Activated naive CD4-positive, alpha-beta T cell treated with anti-CD3 and anti-CD28 coated beads, Interleukin-2, amount 50 U/mL, for 24 hours (primary cell): Measurements from ENCODE around the gene SLC6A19.
"Not testable (repeated sequence)": the region's sequence is repeated elsewhere in the genome, so short reads cannot be mapped to it uniquely, and the experiment has no call there.

Experiments used
- H3K27ac Mint-ChIP-seq: one replicate; pipeline ENCODE4 v1.8.0; 2021; ENCODE audit warnings: mild to moderate bottlenecking, mixed read lengths
- H3K27me3 Mint-ChIP-seq: one replicate; pipeline ENCODE4 v1.8.0; 2021; ENCODE audit warnings: mixed read lengths
- H3K36me3 Mint-ChIP-seq: one replicate; pipeline ENCODE4 v1.8.0; 2021; ENCODE audit warnings: mixed read lengths
- H3K4me1 Mint-ChIP-seq: one replicate; pipeline ENCODE4 v1.8.0; 2021; ENCODE audit warnings: mixed read lengths
- H3K4me3 Mint-ChIP-seq: one replicate; pipeline ENCODE4 v1.8.0; 2021; ENCODE audit warnings: mild to moderate bottlenecking, mixed read lengths
- H3K9me3 Mint-ChIP-seq: one replicate; pipeline ENCODE4 v1.8.0; 2021; ENCODE audit warnings: mixed read lengths

Gene SLC6A19

DNA sequence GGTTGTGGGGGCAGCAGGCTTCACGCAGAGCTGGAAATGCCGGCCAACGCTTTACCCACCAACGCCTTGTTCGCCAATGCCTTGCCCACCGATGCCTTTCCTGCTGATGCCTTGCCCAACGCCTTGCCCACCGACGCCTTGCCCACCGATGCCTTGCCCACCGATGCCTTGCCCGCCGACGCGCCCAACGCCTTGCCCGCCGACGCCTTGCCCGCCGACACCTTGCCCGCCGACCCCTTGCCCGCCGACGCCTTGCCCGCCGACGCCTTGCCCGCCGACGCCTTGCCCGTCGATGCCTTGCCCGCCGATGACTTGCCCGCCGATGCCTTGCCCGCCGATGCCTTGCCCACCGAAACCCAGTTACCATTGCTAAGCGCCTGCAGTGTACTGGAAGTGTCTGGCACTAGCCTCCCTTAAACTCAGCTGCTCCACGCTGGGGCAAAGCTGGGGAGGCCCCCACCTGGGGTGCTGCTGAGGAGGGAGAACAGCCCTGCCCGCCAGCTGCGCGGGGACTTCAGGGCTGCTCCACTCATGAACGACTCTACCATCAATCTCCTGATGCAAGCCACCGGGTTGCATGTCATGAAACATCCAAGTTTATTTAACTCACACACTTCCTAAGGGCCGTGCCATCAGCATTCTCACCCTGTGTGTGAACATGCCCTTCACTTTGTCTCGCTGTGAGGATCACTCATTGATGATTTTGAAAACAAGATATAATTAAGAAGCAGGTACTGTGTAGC, 25.6 kb downstream of the SLC6A19 start:
- Mint-ChIP-seq H3K9me3 (no peaks in the 10 kb centered on the region), H3K27ac (no peak overlapping the region), H3K27me3 (no peaks in the 10 kb centered on the region), H3K4me3 (no peak overlapping the region), H3K4me1 (peaks cover 5% of the 10 kb centered on the region), H3K36me3 (no peaks in the 10 kb centered on the region)

DNA sequence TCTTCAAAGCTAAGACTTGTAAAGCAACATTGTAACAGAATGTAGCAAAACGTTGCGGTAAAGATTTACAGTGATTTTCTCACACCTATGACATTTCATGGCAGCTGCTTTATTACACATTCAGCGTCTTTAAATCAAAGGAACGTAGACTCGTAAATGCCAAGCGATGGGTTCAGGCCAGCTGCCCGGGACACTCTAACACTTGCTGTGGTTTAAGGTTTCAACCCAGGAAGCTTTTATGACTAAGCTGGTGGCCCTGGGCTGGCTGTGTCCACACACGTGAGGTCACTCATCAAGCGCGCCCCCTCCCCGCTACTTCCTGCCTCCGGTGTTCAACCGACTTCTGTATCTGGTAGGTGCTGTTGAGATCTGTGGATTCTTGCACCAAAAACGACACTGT, 26.3 kb downstream of the SLC6A19 start:
- H3K4me3 Mint-ChIP-seq: no peak overlapping the region
- H3K9me3 Mint-ChIP-seq: no peaks in the 10 kb centered on the region
- H3K4me1 Mint-ChIP-seq: peaks cover 5% of the 10 kb centered on the region
- no peaks in the 10 kb centered on the region for H3K36me3 Mint-ChIP-seq
- no peaks in the 10 kb centered on the region for H3K27me3 Mint-ChIP-seq
- no peak overlapping the region for H3K27ac Mint-ChIP-seq

DNA sequence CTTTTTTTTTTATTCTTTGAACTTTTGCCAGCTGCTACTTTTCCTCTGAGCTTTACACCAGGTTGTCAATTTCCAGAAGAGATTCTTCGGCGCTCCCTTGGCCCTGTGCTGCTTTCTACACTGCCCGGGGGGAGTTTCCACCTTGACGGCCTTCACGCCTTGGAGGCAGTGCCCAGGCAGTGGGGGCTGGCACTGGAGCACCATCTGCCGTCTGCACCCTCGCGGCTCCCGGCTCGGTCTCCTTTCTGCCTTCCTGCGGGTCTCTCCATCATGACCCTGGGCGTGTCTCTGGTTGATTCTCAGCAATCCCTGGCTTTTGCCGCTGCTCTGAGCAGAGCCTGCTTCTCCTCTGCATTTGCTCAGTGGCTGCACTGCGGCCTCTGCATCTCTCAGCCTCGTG, 26.7 kb downstream of the SLC6A19 start:
- Mint-ChIP-seq H3K36me3 (no peaks in the 10 kb centered on the region), H3K27me3 (no peaks in the 10 kb centered on the region), H3K27ac (no peak overlapping the region), H3K4me3 (no peak overlapping the region), H3K4me1 (peaks cover 5% of the 10 kb centered on the region), H3K9me3 (no peaks in the 10 kb centered on the region)

DNA sequence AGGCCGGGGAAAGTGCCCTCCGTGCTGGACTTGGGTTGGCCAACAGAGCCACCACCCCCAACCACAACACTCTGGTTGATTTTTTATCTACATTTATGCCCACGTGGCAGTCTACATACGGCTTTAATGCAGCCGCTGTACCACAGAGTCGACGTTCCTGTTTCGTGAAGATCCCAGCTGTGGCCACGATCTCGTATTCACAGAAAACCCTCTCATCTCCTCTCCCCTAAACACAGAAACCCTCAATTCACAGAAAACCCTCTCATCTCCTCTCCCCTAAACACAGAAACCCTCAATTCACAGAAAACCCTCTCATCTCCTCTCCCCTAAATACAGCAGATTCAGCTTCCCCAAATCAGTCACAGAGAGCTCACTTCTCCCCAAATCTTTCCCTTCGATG, 27.6 kb downstream of the SLC6A19 start:
- H3K27me3 Mint-ChIP-seq, H3K9me3 Mint-ChIP-seq, H3K27ac Mint-ChIP-seq, H3K4me1 Mint-ChIP-seq, H3K4me3 Mint-ChIP-seq, H3K36me3 Mint-ChIP-seq: not testable (repeated sequence)

DNA sequence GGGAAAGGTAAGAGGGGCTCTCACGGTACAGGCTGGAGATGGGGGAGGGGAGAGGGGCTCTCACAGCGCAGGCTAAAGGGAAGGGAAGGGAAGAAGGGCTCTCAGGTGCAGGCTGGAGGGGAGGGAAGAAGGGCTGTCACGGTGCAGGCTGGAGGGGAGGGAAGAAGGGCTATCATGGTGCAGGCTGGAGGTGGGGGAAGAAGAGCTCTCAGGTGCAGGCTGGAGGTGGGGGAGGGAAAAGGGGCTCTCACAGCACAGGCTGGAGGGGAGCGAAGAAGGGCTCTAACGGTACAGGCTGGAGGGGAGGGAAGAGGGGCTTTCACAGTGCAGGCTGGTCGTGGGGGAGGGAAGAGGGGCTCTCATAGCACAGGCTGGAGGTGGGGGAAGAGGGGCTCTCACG, 28.4 kb downstream of the SLC6A19 start:
- Mint-ChIP-seq H3K4me3 (no peak overlapping the region), H3K27me3 (no peaks in the 10 kb centered on the region), H3K36me3 (no peaks in the 10 kb centered on the region), H3K27ac (no peak overlapping the region), H3K4me1 (peaks cover 5% of the 10 kb centered on the region), H3K9me3 (no peaks in the 10 kb centered on the region)

DNA sequence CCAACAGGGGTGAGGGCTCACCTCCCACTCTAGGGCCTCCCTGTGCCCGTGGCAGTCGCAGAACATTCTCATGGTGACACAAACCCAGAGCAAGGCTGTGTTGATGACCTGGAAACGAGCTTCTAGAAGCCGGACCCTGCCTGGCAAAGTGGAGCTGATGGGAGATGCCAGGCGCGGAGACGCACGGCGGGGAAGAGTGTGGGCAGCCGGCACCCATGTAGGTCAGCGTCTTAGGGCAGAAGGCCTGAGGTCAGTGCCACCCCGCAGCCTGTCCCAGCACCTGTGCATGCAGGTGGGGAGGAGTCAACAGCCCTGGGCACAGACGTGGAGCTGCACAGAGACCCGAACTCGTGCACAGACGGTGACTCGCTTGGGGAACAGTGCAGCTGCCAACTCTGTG, 29.2 kb downstream of the SLC6A19 start:
- Mint-ChIP-seq H3K4me3 (no peak overlapping the region), H3K9me3 (no peaks in the 10 kb centered on the region), H3K27me3 (no peaks in the 10 kb centered on the region), H3K36me3 (no peaks in the 10 kb centered on the region), H3K27ac (no peak overlapping the region), H3K4me1 (peaks cover 5% of the 10 kb centered on the region)

DNA sequence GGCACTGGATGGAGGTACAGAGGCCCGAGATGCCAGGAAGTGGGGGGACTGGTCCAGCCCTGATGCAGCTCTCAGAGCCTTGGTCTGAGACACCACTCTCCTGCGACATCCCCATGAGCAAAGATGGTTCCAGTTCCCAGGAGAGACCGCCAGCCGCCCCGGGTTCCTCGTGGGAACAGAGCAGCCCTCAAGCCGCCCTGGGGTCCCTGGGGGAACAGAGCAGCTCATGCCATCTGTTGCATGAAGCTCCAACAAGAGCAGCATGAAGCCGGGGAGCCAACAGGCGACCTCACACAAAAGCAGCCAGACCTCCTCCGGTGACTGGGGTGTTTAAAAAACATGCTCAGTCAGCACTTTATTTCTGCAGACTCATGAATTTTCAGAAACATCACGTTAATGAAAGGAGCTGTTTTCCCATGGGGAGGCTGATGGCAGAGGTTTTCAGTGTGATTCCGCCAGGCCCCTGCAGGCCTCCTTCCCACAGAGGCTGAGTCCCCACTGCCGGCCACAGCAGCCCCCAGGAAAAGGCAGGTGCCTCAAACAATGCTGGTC, 30.0 kb downstream of the SLC6A19 start:
- H3K4me1 Mint-ChIP-seq: peaks cover 5% of the 10 kb centered on the region
- no peak overlapping the region for H3K4me3 Mint-ChIP-seq
- H3K36me3 Mint-ChIP-seq: no peaks in the 10 kb centered on the region
- H3K27me3 Mint-ChIP-seq: no peaks in the 10 kb centered on the region
- no peak overlapping the region for H3K27ac Mint-ChIP-seq
- H3K9me3 Mint-ChIP-seq: peaks cover 6% of the 10 kb centered on the region

DNA sequence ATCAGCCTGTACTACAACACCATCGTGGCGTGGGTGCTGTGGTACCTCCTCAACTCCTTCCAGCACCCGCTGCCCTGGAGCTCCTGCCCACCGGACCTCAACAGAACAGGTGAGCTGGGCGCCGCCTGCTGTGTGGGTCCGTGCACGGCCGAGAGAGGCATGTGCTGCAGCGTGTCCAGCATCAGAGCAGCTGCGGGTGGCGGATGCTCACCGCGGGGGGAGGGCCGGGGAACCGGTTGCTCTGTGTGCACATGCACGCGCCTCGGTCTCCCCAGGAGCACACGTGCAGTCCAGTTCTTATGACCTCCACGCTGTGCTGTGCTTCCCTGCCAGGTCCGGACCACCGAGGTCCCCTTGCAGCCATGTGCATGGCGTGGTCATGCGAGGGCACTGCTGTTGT, 31.4 kb downstream of the SLC6A19 start:
- Mint-ChIP-seq H3K36me3 (no peaks in the 10 kb centered on the region), H3K4me3 (no peak overlapping the region), H3K4me1 (peaks cover 5% of the 10 kb centered on the region), H3K27ac (no peak overlapping the region), H3K9me3 (peaks cover 6% of the 10 kb centered on the region), H3K27me3 (no peaks in the 10 kb centered on the region)

DNA sequence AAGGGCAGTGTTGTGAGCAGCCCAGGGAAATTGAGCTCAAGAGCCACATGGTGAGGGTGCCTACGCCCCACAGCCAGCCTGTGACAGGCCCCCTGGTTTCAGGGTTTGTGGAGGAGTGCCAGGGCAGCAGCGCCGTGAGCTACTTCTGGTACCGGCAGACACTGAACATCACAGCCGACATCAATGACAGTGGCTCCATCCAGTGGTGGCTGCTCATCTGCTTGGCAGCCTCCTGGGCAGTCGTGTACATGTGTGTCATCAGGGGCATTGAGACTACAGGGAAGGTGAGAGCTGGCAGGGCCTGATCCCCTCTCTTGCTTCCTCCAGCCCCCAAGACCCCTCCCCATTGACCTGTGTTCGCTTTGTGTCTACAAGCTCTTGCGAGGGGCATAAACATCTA, 34.0 kb downstream of the SLC6A19 start:
- Mint-ChIP-seq H3K9me3 (peaks cover 6% of the 10 kb centered on the region), H3K27me3 (no peaks in the 10 kb centered on the region), H3K36me3 (no peaks in the 10 kb centered on the region), H3K4me3 (no peak overlapping the region), H3K4me1 (no peaks in the 10 kb centered on the region), H3K27ac (no peak overlapping the region)

DNA sequence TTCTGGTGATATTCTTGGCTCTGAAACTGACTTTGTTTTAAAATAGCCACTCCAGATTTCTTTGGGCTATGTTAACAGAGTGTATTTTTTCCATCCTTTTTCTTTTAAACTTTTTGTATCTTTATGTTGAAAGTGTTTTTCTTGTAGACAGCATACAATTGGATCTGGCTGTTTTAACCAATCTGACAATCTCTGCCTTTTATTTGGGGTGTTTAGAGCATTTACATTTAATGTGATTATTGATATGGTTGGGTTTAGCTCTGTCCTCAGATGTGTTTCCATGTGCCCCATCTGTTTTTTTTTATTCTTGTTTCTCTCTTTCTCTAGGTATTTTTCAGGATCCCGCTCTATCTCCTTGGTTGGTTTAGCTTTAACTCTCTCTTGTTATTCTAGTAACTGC, 34.4 kb downstream of the SLC6A19 start:
- H3K9me3 Mint-ChIP-seq: peaks cover 6% of the 10 kb centered on the region
- no peaks in the 10 kb centered on the region for H3K27me3 Mint-ChIP-seq
- H3K4me1 Mint-ChIP-seq: no peaks in the 10 kb centered on the region
- H3K36me3 Mint-ChIP-seq: no peaks in the 10 kb centered on the region
- H3K27ac Mint-ChIP-seq: no peak overlapping the region
- H3K4me3 Mint-ChIP-seq: no peak overlapping the region

DNA sequence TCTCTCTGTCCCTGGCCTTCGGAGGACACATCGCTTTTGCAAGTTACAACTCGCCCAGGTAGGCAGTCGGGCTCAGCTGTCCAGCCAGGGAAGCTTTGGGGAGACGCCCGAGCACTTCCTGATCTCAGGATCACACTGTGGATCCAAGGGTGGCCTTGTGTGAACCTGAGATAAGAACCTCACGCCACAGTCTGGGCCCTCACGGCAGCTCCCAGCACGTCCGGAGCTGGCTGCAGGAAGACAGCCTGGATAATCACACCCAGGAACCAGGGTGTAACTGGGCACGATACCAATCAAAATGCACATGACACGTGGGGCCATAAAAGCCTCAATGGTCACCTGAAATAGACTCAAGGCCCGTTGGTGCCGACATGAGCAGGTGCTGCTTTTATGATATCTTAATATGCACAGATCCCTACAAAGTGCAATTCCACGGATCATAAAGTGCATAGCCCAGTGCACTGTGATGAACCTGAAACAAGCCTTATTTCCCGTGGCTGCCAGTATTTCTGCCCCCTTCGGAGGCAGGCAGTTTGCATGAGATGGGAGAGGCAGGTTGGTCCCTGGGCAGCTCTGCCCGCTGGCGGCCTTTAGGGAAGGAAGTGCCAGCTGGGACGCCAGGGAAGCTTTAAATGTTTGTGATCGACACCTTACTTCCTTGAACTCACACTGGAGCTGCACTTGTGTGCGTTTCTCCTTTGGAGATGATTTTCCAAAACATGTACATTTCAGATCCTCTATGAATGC, 38.3 kb downstream of the SLC6A19 start:
- Mint-ChIP-seq H3K27ac (no peak overlapping the region), H3K9me3 (peaks cover 6% of the 10 kb centered on the region), H3K4me3 (no peak overlapping the region), H3K27me3 (no peaks in the 10 kb centered on the region), H3K4me1 (no peaks in the 10 kb centered on the region), H3K36me3 (no peaks in the 10 kb centered on the region)

DNA sequence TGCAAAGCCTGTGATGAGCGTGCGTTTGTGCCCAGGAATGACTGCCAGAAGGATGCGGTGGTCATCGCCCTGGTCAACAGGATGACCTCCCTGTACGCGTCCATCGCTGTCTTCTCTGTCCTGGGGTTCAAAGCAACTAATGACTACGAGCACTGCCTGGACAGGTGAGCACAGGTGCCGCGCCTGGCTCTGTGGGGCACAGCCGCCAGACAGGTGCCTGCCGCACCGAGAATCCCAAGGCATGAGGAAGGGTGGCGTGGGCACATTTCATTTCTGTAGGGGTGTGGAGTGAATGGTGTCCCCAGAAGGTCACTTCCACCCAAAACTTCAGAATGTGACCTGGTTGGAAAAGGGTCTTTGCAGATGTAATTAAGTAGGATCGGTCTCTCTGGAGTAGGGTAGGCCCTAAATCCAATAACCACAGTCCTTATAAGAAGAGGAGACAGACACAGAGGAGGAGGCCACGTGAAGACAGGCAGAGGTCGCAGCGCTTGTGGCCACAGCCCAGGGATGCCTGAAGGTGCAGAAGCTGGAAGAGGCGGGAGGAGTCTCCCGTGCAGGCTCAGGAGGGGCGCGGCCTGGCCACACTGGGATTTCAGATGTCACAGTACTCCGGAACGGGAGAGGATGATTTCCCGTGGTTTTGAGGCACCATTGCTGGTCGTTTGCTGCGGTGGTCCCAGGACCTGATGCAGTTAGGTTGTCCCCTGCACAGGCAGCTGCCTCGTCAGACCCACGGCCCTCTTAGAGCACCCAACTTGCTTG, 39.3 kb downstream of the SLC6A19 start:
- no peaks in the 10 kb centered on the region for H3K4me1 Mint-ChIP-seq
- H3K27me3 Mint-ChIP-seq: no peaks in the 10 kb centered on the region
- no peaks in the 10 kb centered on the region for H3K36me3 Mint-ChIP-seq
- H3K27ac Mint-ChIP-seq: peak overlapping the region; percentile 12
- H3K4me3 Mint-ChIP-seq: no peak overlapping the region
- peaks cover 6% of the 10 kb centered on the region for H3K9me3 Mint-ChIP-seq

DNA sequence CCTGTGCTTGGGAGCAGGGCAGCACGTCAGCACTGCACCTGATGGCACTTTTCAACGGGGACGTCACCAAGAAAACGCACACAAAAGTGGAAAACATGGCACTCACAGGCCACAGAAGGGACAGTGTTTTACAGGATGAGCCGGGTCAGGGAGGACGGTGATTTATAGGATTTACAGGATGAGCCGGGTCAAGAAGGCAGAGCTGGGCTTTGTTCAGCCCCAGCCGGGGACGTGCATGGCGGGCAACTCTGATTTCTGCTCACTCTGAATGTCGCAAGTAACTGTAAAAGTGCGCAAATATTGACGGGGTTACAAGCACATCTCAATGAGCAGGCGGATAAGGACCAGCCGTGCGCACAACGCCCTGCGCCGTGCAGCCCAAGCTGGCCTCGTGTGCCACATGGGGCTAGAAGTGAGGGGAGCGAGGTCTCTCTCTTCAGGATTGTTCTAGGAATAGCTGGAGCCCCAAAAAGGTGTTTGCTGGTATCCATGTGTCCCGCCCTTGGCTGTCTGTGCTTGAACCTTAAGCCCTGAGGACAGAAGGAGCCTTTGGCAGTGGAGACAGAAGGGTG, 40.2 kb downstream of the SLC6A19 start:
- no peak overlapping the region for H3K4me3 Mint-ChIP-seq
- no peaks in the 10 kb centered on the region for H3K36me3 Mint-ChIP-seq
- H3K27me3 Mint-ChIP-seq: no peaks in the 10 kb centered on the region
- no peaks in the 10 kb centered on the region for H3K4me1 Mint-ChIP-seq
- peak overlapping the region; percentile 12 for H3K27ac Mint-ChIP-seq
- no peaks in the 10 kb centered on the region for H3K9me3 Mint-ChIP-seq

DNA sequence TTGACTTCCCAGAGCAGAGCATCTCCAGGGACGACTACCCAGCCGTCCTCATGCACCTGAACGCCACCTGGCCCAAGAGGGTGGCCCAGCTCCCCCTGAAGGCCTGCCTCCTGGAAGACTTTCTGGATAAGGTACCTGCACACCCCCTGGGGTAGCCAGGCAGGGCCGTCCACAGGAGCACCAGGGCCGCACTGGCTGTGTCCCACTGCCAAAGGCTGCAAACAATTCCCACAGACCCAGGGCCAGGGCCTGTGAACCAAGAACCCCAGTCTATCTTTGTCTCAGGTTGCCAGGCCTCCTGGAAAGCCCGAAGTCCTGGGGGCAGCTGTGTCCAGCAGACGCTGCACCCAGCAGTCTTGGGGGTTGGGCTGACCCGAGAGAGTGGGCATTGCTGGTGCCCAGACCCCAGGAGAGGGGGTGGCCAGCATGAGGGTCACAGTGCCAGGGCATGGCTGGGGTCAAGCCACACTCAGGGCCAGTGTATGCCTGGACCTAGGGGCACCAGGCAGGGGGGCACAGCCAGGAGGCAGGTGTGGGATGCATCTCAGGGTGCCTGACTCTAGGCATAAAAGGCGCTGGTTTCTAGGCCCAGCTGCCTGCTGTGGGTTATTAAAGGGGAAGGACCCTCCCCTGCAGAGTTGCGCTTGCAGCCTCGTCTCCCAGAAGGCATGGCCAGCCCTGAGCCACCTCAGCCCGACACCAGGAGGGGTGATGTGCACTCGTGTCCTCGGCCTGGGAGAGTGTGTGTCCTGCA, 41.5 kb downstream of the SLC6A19 start:
- H3K27me3 Mint-ChIP-seq: peaks cover 3% of the 10 kb centered on the region
- H3K4me1 Mint-ChIP-seq: no peaks in the 10 kb centered on the region
- no peaks in the 10 kb centered on the region for H3K9me3 Mint-ChIP-seq
- H3K27ac Mint-ChIP-seq: no peak overlapping the region
- no peak overlapping the region for H3K4me3 Mint-ChIP-seq
- H3K36me3 Mint-ChIP-seq: no peaks in the 10 kb centered on the region

DNA sequence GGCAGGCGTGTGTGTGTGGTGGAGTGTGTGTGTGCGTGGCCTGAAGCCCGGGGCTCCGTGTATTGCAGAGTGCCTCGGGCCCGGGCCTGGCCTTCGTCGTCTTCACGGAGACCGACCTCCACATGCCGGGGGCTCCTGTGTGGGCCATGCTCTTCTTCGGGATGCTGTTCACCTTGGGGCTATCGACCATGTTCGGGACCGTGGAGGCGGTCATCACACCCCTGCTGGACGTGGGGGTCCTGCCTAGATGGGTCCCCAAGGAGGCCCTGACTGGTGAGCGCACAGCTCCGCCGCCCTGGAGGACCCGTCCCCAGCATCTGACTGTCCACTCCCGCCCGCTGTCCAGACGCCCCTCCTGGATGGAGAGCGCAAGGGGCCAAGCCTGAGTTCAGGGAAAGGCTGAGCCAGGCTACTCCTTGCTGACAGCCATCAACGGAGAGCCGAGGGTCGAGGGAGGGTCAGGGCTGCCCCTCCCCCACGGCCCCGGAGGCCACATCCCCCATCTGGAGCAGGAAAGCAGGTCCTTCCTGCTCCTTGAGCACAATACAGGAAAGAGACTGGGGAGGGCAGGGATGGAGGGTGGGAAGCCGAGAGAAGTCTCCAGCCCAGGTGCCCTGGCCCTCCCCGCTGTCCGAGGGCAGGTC, 42.2 kb downstream of the SLC6A19 start:
- H3K4me1 Mint-ChIP-seq: no peaks in the 10 kb centered on the region
- H3K9me3 Mint-ChIP-seq: no peaks in the 10 kb centered on the region
- H3K36me3 Mint-ChIP-seq: no peaks in the 10 kb centered on the region
- peaks cover 3% of the 10 kb centered on the region for H3K27me3 Mint-ChIP-seq
- no peak overlapping the region for H3K27ac Mint-ChIP-seq
- H3K4me3 Mint-ChIP-seq: no peak overlapping the region
